SK-N-SH treated with all-trans-retinoic acid at 6 μM for 48 hours (cell line): ENCODE results near the gene AKTIP.
"Not testable (repeated sequence)": the region's sequence is repeated elsewhere in the genome, so short reads cannot be mapped to it uniquely, and the experiment has no call there.

ENCODE experiments used
- ATAC-seq: fragments of 200-7000 bp; cut with Tn5 transposase; 3 replicates; pipeline ENCODE4 v1.9.1; 2020; ENCODE audit warnings: mild to moderate bottlenecking, moderate library complexity
- ARNTL ChIP-seq: fragments of 450-650 bp; formaldehyde crosslinking; IDR thresholded peaks from 2 replicates; pipeline ENCODE4 v1.5.0; 2020; ENCODE audit warnings: low read depth, mild to moderate bottlenecking, moderate library complexity, borderline replicate concordance
- CSRNP3 ChIP-seq: fragments of 250-450 bp; sonication (Bioruptor Pico); IDR thresholded peaks from 2 replicates; pipeline ENCODE4 v1.5.1; 2021; ENCODE audit warnings: mild to moderate bottlenecking, moderate library complexity
- ESRRG ChIP-seq: fragments of 250-450 bp; sonication (Bioruptor Pico); IDR thresholded peaks from 2 replicates; pipeline ENCODE4 v1.6.1; 2021; ENCODE audit warnings: mild to moderate bottlenecking
- GLIS3 ChIP-seq: fragments of 250-450 bp; sonication (Bioruptor Pico); IDR thresholded peaks from 2 replicates; pipeline ENCODE4 v1.5.0; 2020; ENCODE audit warnings: mild to moderate bottlenecking, moderate library complexity
- ISL1 ChIP-seq: fragments of 250-450 bp; sonication (Bioruptor Pico); IDR thresholded peaks from 2 replicates; pipeline ENCODE4 v2.1.2; 2022; ENCODE audit warnings: mild to moderate bottlenecking, moderate library complexity
- OSR1 ChIP-seq: fragments of 250-450 bp; sonication (Bioruptor Pico); IDR thresholded peaks from 2 replicates; pipeline ENCODE4 v1.8.0; 2022; ENCODE audit warnings: moderate library complexity, mild to moderate bottlenecking, inconsistent platforms
- PATZ1 ChIP-seq: fragments of 250-450 bp; sonication (Bioruptor Pico); IDR thresholded peaks from 2 replicates; pipeline ENCODE4 v1.8.0; 2020; ENCODE audit warnings: mild to moderate bottlenecking, moderate library complexity, borderline replicate concordance
- PPARA ChIP-seq: fragments of 250-450 bp; sonication (Bioruptor Pico); IDR thresholded peaks from 2 replicates; pipeline ENCODE4 v1.5.0; 2020; ENCODE audit warnings: mild to moderate bottlenecking, borderline replicate concordance
- RARB ChIP-seq: fragments of 250-450 bp; sonication (Bioruptor Pico); IDR thresholded peaks from 2 replicates; pipeline ENCODE4 v1.8.0; 2021; ENCODE audit warnings: mild to moderate bottlenecking, moderate library complexity
- SNAI2 ChIP-seq: fragments of 250-450 bp; sonication (Bioruptor Pico); IDR thresholded peaks from 2 replicates; pipeline ENCODE4 v1.5.0; 2020; ENCODE audit warnings: mild to moderate bottlenecking, moderate library complexity
- TCF4 ChIP-seq: fragments of 250-450 bp; sonication (Bioruptor Pico); IDR thresholded peaks from 2 replicates; pipeline ENCODE4 v1.8.0; 2021; ENCODE audit warnings: mild to moderate bottlenecking, moderate library complexity, borderline replicate concordance
- TSHZ2 ChIP-seq: fragments of 250-450 bp; sonication (Bioruptor Pico); IDR thresholded peaks from 2 replicates; pipeline ENCODE4 v1.5.0; 2020; ENCODE audit warnings: mild to moderate bottlenecking, moderate library complexity
- ZFP3 ChIP-seq: fragments of 250-450 bp; sonication (Bioruptor Pico); IDR thresholded peaks from 2 replicates; pipeline ENCODE4 v1.5.0; 2020; ENCODE audit warnings: mild to moderate bottlenecking, moderate library complexity
- ZFP30 ChIP-seq: fragments of 450-650 bp; formaldehyde crosslinking; IDR thresholded peaks from 2 replicates; pipeline ENCODE4 v1.5.0; 2022; ENCODE audit warnings: mild to moderate bottlenecking, moderate library complexity
- ZNF565 ChIP-seq: fragments of 450-650 bp; formaldehyde crosslinking; conservative IDR thresholded peaks from 2 replicates; pipeline ENCODE4 v1.5.0; 2020; ENCODE audit warnings: low read depth, mild to moderate bottlenecking, moderate library complexity
- ZNF70 ChIP-seq: fragments of 450-650 bp; formaldehyde crosslinking; IDR thresholded peaks from 2 replicates; pipeline ENCODE4 v1.5.0; 2020; ENCODE audit warnings: mild to moderate bottlenecking, moderate library complexity
- TF ChIP-seq, protein P1 (sequence below): fragments of 250-450 bp; sonication (Bioruptor Pico); IDR thresholded peaks from 2 replicates; pipeline ENCODE4 v1.5.1; 2020; ENCODE audit warnings: low read depth, mild to moderate bottlenecking, moderate library complexity

Gene AKTIP

DNA sequence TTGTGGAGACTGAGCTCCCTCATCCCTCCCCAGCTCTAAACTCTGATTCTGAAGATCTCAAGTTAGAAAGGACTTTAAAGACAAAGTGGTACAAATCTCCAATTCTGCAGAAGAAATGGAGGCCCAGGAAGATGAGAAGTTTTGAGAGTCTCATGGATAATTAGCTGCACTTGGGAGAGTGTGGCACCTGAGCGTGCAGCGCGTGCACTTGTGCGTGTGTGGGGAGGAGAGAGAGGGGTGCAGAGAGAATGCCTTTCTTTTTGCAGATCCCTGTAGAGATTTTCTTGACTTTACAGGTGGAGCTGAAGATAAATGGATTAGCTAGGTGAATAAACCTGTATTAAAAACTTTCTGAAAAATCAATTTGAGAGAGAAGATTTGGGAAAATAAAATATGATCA lies 14.8 kb upstream of the AKTIP start (continued):
- TF ChIP-seq PATZ1 (no peak), ZFP3 (CRISPR knock-in tag) (no peak), ZNF70 (CRISPR knock-in tag) (no peak), ESRRG (CRISPR knock-in tag) (no peak), ISL1 (no peak), TCF4 (CRISPR knock-in tag) (no peak), GLIS3 (CRISPR knock-in tag) (no peak)
- TF ChIP-seq, all 23 proteins: peak for 0

DNA sequence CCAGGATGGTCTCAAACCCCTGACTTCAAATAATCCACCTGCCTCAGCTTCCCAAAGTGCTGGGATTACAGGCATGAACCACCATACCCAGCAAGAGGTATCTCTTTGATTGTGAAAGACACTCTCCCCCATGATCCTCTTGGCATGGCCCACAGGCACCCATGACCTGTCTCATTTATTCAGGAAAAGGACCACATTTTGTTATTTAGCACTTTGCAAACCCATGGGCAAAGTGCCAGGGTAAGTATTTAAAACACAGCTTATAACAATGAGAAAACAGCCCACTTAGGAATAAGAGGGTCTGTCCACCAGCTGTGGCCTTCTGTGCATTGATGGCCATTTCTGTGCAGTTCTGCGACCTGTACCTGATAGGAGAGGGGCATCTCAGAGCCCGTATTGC lies 12.8 kb upstream of the AKTIP start:
- TF ChIP-seq, protein P1, sequence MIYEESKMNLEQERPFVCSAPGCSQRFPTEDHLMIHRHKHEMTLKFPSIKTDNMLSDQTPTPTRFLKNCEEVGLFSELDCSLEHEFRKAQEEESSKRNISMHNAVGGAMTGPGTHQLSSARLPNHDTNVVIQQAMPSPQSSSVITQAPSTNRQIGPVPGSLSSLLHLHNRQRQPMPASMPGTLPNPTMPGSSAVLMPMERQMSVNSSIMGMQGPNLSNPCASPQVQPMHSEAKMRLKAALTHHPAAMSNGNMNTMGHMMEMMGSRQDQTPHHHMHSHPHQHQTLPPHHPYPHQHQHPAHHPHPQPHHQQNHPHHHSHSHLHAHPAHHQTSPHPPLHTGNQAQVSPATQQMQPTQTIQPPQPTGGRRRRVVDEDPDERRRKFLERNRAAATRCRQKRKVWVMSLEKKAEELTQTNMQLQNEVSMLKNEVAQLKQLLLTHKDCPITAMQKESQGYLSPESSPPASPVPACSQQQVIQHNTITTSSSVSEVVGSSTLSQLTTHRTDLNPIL (CRISPR knock-in tag) = no peak
- TF ChIP-seq GLIS3 (CRISPR knock-in tag) = no peak
- ATAC-seq = no peak

DNA sequence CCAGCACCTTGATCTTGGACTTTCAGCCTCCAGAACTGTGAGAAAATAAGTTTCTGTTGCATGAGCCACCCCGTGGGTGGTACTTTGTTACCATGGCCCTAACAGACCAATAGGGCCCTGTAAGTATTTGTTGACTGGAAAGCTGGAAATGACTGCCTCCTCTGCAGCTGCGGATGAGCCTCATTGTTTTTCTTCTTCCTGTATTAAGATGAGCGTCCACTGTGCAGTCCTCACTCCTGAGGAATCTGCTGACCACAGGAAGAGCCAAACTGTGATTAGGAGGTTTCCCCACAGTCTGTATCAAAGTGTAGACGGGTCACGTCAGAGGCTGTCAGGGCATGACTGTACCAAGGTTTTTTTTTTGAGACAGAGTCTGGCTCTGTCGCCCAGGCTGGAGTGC lies 12.2 kb upstream of the AKTIP start:
- ATAC-seq = no peak

GRCh38 chr16:53512795-53513194 lies 9.8 kb upstream of the AKTIP start:
- not testable (repeated sequence) for ATAC-seq

More for the DNA sequence above, 12.2 kb upstream of the AKTIP start:
- no peak for TF ChIP-seq PPARA (CRISPR knock-in tag)

DNA sequence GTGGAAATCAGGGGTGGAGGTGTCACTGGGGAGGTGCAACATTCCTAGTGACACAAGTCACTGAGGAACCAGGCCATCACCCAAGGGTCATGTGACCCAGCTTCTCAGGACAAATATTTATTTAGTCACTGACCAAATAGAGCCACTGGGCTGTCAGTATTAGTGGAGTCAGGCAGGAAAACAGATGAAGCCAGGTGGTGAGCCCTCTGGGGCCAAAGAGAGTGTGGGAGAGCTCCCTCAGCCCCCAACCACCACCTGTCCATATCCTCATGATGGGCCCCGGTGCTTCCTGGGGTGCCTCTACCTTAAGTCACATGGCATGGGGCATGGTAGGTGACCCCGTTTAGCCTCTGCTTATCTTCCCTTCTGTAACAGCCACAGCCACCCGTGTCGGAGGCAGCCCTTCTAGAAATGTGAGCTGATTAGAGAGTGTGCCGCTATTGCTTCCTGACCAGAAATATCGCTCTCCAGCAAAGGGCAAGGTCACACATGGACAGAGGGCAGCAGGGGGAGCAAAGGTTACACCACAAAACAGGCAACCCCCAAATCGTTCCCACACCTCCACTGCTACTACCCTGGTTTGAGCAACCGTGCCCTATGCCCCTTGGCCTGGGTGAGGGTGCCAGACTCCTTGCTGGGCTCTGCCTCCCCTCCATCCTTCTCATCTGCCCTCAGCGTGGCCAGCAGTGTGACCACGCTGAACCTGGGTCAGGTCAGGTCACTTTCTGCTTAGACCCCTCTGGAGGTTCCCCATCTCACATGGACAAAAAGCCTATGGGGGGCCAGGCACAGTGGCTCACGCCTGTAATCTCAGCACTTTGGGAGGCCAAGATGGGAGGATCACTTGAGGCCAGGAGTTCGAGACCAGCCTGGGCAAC lies 8.6 kb upstream of the AKTIP start:
- no peak for ATAC-seq
- TF ChIP-seq ARNTL (no peak), OSR1 (no peak), SNAI2 (CRISPR knock-in tag) (no peak), PATZ1 (no peak), ZFP30 (CRISPR knock-in tag) (no peak), ZNF565 (CRISPR knock-in tag) (no peak), TSHZ2 (CRISPR knock-in tag) (no peak), CSRNP3 (CRISPR knock-in tag) (no peak), PPARA (CRISPR knock-in tag) (no peak), RARB (CRISPR knock-in tag) (no peak), ZFP3 (CRISPR knock-in tag) (no peak), ZNF70 (CRISPR knock-in tag) (no peak)
- TF ChIP-seq, protein P1 (CRISPR knock-in tag) = no peak
